NCI-H2029 treated with DMSO at 0.1 percent for 48 hours (cell line): ENCODE results near the gene SSTR5.

Experiments used
- DNase-seq: peaks from one replicate; lab custom pipeline; 2025; lab: John Stamatoyannopoulos, UW

Gene SSTR5

DNA sequence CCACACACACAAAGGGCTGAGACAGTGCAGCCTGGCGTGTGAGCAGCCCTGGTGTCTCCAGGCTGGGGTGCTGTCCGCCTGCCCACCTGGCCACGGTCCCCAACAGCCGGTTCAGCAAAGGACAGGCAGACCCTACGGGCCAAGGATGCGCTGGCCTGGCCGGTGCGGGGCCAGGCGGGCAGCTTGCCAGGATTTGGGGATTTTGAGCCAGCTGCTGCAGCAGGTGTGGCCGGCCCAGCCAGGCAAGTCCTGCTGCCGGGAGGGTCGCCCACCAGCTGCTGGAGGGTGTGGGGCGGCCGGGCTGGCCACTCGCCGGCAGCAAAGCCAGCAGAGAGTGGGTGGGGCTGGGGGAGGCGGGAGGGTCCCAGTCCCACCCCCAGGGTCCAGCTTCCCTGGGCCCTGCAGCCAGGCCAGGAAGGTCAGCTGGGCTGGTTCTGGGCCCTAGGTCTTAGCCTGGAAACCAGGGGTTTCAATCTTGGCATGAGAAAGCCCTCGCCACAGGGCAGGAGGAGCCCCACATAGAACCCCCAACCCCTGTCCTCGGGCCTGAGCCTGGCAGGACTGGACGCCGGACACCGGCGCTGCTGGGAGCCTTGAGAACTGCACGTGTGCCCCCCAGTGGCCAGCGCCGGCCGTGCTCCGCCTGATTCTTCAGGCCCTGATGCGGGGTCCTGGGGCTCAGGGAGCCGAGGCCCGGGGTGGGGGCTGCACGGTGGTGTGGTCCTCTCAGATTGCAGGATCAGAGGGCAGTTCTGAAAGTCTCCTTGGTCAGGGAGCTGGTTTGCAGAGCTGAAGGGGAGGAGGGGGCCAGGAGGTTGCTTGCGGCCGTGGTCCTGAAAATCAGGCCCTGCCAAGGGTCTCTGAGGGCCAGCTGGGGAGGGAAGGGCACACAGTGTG is 17.6 kb upstream of the SSTR5 start:
- DNase-seq: no peak

DNA sequence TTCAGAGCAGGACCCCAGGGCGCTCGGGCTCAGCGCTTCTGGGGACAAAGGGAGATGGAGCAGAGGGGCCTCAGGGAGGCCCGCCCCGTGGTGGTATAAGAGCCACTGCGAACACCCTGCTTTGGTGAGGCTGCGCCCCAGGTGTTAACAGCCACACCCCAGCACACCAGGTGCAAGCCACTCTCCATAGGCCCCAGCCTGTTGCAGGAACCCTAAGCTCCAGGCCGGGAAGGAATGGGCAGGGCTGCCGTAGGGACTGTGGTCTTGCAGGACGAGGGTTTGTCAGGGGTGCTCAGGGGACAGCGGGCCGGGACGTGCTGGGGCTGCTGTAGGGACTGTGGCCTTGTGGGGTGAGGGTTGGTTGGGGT is 17.0 kb upstream of the SSTR5 start:
- DNase-seq: no peak

DNA sequence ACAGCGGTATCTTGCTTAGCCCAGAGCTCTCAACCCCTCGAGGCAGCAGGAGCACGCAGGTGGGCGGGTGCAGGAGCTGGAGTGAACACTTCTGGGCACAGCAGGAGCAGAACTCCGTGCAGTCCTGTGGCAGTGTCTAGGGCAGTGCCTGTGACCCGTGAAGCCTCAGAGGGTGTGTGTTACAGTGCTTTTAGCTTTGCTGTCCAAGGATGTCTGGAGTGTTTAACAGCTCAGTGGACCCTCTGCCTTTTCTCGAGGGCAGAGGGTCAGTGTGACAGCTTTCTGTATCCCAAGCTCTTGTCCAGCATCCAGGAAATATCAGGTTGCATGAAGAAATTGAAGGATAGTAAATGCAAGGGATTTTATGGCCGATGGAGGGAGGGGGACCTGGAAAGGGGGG is 16.4 kb upstream of the SSTR5 start:
- no peak for DNase-seq

DNA sequence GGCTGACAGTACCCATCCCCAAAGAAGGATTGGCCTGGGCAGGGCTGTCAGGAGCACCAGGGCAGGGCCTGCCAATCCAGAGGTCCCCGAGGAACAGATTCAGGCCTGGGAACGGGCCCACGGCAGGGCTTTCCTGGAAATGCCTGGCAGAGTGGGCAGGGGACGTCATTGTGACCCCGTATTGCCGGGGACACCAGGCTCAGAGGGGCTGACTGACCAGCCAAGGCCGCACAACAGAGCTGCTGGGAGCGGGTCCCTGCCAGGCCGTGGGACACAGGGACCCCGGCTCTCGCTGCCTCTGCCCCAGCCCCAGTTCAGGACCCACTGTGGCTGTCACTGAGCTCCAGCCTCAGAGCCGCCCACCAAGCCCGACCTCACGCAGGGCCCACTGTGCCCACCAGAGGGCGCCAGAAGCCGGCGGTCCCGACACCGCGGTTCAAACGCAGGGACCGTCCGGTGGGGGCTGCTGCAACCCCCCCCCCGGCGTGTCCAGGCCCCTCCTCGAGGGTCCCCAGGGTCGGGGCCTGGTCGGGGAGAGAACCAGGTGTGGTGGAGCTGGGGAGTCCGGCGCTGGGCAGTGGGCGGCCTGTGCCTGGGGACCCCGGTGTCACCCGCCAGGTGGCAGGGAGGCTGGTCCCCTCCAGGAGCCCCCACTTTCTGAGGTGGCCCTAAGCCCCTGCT is 15.2 kb upstream of the SSTR5 start:
- no peak for DNase-seq

DNA sequence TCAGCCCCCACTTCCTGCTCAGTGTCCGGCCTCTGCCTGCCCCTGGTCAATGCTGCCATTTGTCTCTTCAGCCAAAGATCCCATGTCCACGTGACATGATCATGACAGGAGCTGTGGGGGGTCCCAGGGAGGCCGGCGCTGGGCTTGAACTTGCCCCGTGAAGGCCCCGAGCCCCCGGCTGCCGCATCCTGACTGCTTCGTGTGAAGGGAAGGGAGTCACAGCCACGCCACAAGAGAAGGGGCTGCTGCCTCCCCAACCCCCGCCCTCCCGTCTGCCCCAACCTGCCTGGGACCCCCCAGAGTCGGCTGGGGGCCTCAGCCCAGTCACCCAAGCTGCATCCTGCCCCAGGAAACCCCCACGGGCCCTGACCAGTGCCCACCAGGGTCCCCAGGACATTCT is 14.3 kb upstream of the SSTR5 start:
- DNase-seq: no peak

DNA sequence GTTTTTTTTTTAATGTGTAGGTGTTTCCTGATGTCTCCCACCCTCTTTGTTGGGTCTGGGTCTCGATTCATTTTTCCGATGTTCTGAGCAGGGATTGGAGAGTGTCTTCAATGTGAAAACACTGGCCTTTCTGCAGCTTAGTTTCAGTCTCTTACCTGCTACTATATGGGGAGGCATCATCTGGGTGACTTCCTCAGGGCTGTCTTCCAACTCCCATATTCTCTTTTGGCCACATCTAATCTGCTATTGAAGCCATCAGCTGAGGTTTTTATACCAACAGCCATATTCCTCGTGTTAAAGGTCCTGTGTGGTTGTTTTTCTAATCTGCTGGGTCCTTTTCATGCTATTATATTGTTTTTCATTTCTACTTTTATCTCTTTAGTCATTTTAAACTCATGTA is 13.2 kb upstream of the SSTR5 start:
- no peak for DNase-seq

DNA sequence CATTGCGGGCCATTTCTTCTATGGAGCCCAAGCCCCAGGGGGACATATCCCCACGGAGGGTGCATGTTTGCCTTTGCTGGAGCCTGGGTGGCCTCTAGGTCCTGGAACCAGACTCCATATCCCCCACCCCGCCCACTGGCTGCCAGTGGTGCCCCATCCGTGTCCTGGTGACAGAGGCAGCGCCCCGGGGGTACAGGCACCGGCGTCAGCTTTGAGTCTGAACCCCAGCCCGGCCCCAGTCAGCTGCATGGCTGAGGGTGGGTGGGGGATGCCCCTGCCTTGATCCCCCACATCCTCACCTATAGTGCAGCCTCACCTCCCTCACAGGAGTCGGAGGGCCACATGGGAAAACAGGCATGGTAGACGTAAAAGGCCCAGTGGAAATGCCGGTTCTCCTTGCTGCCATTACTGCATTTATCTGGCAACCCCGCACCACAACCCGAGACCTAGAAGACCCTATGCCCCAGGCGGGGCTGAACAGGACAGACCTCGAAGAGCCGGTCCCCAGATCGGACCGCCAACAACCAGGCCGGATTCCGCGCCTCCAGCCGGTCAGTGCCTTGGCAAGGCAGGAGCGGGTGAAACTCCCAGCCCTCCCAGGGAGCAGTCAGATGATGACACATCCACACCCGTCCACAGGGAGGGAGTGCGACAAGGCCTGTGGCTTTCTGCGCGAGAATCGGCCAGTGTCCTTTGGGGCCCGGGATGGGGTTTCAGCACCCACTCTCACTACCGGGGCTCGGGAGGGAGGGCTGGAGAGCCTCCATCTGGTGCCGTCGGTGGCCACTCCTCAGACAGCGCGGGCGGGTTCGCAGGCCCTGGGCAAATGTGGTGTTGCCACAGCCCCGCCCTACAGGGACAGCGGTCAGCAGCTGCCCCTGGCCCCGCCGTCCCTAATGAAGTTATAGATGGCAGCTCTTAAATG is 11.9 kb upstream of the SSTR5 start:
- DNase-seq: no peak

DNA sequence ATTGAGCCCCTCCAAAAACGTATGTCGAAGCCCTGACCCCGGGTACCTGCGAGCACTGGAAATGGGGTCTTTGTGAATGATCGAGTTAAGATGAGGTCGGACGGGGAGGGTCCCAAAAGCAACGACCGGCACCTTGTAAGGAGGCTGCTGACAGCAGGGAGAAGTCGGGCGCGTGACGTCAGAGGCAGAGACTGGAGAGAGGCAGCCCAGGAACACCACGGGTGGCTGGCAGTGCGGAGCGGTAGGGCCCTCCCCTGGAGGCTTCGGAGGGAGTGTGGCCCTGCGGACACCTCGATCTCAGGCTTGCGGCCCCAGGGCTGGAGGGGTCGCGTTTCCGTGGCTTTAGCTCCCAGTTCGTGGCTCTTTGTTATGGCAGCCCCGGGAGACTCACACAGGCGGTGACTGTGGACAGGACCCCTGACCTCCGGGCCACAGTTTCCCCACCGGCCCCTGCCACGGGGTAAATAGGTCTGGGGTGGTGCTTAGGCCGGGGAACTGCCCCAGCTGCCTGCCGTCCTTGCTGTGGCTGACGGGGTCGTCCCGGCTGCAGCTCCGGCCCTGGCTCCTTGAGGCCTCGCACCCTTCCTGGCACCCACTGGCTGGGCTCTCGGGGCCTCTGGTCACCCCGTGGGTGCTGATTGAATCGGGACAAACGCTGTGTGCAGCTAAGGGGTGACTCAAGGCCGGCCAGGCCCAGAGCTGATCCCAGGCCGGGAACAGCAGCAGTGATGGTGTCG is 10.6 kb upstream of the SSTR5 start:
- no peak for DNase-seq

DNA sequence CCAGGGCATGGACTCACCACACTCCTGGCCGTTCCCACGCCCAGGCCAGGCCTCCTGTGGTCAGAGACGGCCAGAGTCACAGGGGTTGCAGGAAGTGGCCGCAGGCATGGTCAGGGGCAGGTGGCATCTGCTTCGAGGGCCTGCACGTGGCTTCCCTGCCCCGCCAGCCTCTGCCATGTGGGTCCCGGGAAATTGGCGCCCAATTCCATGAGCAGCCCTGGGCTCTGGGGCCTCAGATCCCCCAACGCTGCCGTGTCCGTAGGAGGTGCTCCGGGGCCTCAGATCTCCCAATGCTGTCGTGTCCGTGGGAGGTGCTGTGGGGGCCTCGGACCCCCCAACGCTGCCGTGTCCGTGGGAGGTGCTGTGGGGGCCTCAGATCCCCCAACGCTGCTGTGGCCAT is 9.7 kb upstream of the SSTR5 start:
- DNase-seq: no peak

DNA sequence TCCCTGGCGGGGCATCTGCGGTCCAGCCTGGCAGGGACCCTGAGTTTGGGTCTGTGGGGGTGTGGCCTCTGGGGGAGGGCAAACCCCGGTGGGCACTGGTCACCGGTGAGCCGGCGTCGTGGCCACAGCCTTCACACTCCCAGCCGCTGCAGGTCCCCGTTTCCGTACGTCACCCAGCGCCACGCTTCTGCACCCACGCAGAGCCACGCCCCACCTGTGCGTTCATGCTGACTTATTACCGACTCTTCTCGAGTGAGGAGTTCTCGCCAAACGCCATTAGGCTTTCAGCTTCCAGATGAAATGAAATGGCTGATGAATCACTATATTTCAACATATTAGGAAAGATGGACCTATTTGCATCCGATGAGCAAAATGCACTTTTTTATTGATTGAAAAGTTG is 8.8 kb upstream of the SSTR5 start:
- no peak for DNase-seq

DNA sequence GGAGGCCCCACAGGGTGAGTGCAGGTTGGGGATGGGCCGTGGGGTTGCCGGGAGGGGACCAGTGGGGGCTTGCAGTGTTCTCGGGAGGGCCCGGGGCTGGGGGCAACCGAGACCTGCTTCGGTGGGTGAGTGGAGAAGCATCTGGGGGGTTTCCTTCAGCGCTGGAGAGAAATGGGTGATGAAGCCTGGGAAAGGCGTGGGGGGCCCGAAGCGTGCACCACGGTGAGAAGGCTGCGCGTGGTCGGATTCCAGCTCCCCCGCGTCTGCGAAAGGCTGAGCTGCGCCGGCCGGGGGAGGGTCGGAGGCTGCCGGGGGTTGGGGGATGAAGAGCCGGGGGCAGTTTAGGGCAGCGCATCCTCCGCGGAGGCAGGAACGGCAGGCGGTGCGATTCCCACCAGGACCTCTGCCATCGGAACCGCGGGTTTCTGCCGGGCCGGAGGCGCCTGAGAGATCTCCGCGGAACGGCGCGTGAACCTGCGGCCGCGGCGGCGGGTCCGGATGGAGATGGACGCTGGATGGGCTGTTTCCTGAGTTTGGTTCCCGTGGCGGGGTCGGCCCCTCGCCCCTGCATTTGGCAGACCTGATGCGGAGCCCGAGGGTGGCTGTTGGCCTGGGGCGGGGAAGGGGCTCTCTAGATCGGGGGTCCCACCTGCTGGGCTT is 6.9 kb upstream of the SSTR5 start:
- no peak for DNase-seq

DNA sequence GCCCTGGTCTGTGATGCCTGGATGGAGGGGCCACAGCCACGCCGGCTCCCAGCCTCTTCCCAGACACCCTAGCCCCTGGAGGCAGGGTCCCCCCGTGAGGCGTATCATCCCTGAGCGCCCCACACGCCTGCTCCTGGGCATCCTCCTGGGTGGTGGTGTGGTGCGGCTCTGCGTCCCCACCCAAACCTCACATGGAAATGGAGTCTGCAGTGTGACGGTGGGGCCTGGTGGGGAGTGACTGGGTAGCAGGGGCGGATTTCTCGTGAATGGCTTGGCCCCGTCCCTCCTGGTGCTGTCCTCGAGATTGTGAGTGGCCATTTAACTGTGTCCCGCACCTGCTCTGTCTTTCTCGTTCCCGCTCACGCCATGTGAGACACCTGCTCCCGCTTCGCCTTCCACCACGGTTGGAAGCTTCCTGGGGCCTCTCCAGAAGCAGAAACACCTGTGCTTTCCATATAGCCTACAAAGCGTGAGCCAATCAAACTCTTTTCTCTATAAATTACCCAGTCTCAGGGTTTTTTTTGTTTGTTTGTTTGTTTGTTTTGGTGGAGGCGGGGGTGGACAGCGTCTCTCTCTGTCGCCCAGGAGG is 5.9 kb upstream of the SSTR5 start:
- no peak for DNase-seq

DNA sequence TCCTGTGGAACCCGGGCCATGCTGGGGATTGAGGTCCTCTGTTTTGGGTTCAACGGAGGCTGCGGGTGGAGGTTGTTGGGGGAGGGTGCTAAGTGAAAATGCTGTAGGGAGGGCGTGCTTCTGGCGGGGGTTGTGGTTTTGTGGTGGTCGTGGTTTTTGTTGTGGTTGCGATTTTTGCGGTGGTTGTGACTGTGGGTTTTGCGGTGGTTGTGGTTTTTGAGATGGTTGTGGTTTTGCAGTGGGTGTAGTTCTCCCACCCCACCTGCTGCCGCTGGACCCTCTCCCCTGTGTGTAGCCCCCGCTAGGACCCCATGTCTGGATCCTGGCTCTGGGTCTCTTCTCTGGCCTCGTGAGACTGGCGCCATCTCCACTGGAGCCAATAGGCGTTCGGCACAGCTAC is 4.9 kb upstream of the SSTR5 start:
- no peak for DNase-seq

DNA sequence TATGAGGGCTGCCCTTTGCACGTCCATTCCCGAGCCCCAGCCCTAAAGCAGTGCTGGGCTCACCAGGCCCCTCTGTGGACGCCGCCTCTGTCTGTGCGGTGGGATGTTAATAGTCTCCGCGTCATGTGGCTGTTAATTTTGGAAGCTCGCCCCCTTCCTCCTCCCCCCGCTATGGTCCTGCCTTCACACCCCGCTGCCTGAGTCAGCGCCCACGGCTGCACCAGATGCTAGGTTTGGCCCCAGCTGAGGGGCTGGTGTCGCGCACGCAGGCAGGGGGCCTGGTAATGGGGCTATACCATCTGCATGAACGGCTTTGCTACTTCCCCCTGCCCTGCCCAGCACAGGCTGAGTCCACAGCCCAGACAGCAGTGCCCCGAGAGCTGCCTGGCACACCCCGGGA is 4.1 kb upstream of the SSTR5 start:
- DNase-seq: no peak

DNA sequence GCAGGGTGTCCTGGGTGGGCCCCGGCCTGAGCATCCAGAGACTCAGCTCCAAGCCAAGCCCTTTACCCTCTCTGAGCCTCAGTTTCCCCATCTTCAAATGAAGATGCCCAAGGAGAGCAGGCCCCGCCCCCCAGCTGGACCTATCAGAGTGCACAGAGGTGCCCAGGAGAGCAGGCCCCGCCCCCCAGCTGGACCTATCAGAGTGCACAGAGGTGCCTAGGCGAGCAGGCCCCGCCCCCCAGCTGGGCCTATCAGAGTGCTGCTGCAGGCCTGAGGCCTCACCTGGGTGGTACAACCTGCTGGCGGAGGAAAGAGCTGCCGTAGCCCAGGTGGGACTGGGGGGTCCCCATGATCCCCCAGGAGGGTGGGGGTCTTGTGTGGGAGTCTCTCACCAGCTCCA is 3.4 kb upstream of the SSTR5 start:
- no peak for DNase-seq

DNA sequence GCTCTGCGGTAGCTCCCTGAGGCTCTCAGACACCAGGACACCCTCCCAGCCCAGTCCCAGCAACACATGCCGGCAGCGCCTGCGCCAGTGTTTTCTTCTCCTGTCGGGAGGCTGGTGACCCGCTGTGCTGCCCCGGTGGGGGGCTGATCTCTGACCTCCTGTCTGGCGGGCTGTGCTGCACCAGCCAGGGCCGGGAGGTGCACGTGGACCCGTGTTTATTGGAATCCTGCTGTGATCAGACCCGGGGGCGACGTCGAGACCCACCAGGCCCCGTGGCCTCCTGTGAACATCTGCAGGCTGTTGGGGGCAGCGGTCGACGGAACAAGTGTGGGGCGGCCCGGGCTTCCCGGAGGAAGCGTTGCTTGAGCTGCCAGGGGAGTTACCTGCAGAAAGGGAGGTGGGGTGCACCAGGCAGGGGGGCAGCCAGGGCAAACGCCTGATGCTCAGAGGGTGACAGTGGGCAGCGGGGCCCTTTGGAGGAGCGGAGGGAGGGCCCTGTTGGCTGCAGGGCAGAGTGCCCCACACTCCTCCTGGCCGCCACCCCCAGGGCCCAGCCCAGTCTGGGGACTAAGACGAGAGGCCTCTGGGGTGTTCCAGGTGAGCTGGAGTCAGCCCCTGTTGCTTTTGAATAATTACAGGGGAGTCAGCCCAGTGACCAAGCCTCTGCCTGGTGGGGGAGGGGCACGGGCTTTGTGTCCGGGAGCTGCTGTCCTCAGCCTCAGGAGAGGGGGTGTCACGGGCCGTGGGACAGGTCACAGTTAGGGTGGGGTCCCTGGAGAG is 2.3 kb upstream of the SSTR5 start:
- no peak for DNase-seq

DNA sequence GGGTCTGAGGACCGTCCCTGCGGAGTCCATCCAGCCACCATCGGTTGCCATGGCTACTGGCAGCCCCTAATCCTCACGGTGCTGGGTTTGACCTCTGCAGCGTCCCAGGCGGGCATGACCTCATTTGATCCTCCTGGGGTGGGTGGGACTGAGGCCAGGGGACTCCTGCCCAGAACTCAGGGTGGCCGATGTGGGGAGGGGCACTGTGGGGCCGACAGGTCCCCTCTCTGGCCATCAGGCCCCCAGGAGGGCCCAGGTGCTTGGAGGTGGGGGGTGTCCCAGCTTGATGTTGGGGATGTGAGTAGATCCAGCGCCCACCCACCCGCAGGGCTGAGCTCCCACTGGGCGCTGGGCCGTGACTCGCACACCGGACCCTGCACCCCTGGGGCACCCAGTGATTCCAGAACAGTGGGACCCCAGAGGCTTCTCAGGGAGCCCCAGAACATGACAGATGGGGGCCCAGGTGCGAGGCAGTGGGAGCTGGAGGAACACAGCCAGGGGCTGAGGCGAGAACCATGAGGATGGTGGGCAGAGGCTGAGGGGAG is 1.6 kb upstream of the SSTR5 start:
- no peak for DNase-seq

DNA sequence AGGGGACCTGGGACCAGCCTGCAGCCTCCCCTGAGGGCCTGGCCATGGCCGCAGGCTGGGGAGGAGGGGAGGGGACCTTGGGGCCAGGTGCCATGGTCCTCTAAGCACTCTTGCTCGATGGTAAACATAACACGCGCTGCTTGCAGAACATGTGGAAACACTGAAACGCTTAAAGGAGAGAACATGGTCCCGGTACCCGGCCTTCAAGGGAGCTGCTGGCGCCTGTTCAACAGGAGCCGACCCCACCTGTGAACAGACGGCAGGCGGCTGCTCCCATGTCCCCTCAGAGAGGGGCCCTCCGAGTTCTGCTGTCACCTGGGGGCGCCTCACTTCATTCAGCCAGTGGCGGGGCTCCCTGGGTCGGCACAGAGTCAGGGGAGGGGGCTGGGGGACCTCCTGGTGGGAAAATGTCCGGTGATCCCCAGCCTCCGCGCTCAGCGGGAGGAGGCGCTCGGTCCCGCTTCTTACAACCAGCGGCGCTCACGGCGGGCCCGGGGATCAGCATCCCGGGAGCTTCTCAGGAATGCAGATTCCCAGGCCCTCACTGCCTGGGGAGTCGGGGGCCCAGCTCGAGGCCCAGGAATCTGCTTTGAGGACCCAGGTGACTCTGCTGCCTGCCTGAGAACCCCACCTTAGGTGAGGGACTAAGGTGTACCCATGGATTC is 854 bp upstream of the SSTR5 start:
- no peak for DNase-seq

DNA sequence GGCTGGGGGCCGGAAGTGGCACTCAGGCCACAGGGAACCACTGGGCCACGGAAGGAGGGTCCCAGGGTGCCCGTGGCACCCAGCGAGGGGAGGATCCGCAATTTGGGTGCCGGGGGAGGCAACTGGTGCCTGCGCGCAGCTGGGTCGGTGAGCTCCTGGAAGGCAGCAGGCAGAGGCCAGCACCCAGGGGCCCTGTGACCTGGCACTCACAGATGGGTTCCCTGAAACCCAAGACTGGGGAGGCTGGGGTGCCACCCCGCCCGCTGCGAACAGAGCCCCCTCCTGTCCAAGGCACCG is 663 bp downstream of the SSTR5 start:
- no peak for DNase-seq
